Hepatocyte (in vitro differentiated cells): ENCODE data around the gene REV3L.

Experiments used
- CTCF ChIP-seq: fragments of 200-600 bp; sonication (generic); IDR thresholded peaks from 2 replicates; pipeline ENCODE4 v1.5.1; 2016; ENCODE audit warnings: antibody characterized with exemption, mild to moderate bottlenecking; ENCODE audit not compliant: poor library complexity
- EZH2 ChIP-seq: fragments of 200-600 bp; sonication (generic); IDR thresholded peaks from 2 replicates; pipeline ENCODE4 v1.6.1; 2016; ENCODE audit warnings: antibody characterized with exemption, mild to moderate bottlenecking, borderline replicate concordance

- TF ChIP-seq CTCF (no peak), EZH2 (no peak)
These were observed 230.3 kb downstream of the REV3L start for GRCh38 chr6:111252726-111253125.
